Osteoblast (primary cell): ENCODE results near the gene HDAC8. TPM values are rescaled to one million over a fixed set of nuclear protein-coding genes. Genes with fewer than 3 reads are reported as not detected.
A peak's percentile ranks its signal among the peaks of the same experiment; 100 is the strongest.
"Not testable (repeated sequence)": the region's sequence is repeated elsewhere in the genome, so short reads cannot be mapped to it uniquely, and the experiment has no call there.

Experiments
- DNase-seq: peaks from one replicate; pipeline ENCODE4 v3.0.0; 2011; ENCODE audit warnings: low spot score, mixed read lengths; ENCODE audit not compliant: insufficient read length; ENCODE audit errors: missing footprints
- H2AFZ ChIP-seq: 2 replicates; pipeline ENCODE4 v1.6.0; 2011; ENCODE audit warnings: mild to moderate bottlenecking, low read length
- H3K27ac ChIP-seq: 2 replicates; pipeline ENCODE4 v1.5.1; 2011; ENCODE audit warnings: mild to moderate bottlenecking, low read depth, low read length, moderate library complexity
- H3K27me3 ChIP-seq: 2 replicates; pipeline ENCODE4 v1.6.0; 2012; ENCODE audit warnings: mild to moderate bottlenecking, control low read depth, inconsistent platforms, low read length, moderate library complexity; ENCODE audit not compliant: insufficient read depth
- H3K36me3 ChIP-seq: 2 replicates; pipeline ENCODE4 v1.5.1; 2011; ENCODE audit warnings: mild to moderate bottlenecking, low read length, control low read depth, moderate library complexity; ENCODE audit not compliant: insufficient read depth
- H3K4me1 ChIP-seq: 2 replicates; pipeline ENCODE4 v1.5.1; 2011; ENCODE audit warnings: mild to moderate bottlenecking, low read length, control low read depth, moderate library complexity; ENCODE audit not compliant: insufficient read depth
- H3K4me2 ChIP-seq: 2 replicates; pipeline ENCODE4 v1.6.0; 2011; ENCODE audit warnings: mild to moderate bottlenecking, low read length; ENCODE audit not compliant: insufficient read depth
- H3K4me3 ChIP-seq: fragments of 200-600 bp; sonication (generic); 3 replicates; pipeline ENCODE4 v1.5.1; 2012; ENCODE audit warnings: mild to moderate bottlenecking, low read length, inconsistent platforms; ENCODE audit not compliant: insufficient read depth
- H3K79me2 ChIP-seq: 2 replicates; pipeline ENCODE4 v1.6.0; 2012; ENCODE audit warnings: mild to moderate bottlenecking, low read length, control low read depth, inconsistent platforms; ENCODE audit not compliant: insufficient read depth
- H3K9me3 ChIP-seq: 2 replicates; pipeline ENCODE4 v1.5.1; 2011; ENCODE audit warnings: low read depth, low read length, control low read depth
- H4K20me1 ChIP-seq: 2 replicates; pipeline ENCODE4 v1.6.0; 2012; ENCODE audit warnings: mild to moderate bottlenecking, low read length, control low read depth; ENCODE audit not compliant: insufficient read depth
- total RNA-seq: library from RNA; depleted of rRNA; stranded (reverse); fragments of >200 nt; gene quantifications from 2 replicates; pipeline ENCODE4 v1.2.3, GENCODE V29; 2012
- TF ChIP-seq, protein P1 (sequence below): IDR thresholded peaks from 2 replicates; pipeline ENCODE4 v1.5.1; 2011; ENCODE audit warnings: mild to moderate bottlenecking, low read depth, low read length, moderate library complexity; ENCODE audit errors: extremely low read depth

Gene HDAC8
- total RNA-seq, 1 donor, result 24.6 TPM

DNA sequence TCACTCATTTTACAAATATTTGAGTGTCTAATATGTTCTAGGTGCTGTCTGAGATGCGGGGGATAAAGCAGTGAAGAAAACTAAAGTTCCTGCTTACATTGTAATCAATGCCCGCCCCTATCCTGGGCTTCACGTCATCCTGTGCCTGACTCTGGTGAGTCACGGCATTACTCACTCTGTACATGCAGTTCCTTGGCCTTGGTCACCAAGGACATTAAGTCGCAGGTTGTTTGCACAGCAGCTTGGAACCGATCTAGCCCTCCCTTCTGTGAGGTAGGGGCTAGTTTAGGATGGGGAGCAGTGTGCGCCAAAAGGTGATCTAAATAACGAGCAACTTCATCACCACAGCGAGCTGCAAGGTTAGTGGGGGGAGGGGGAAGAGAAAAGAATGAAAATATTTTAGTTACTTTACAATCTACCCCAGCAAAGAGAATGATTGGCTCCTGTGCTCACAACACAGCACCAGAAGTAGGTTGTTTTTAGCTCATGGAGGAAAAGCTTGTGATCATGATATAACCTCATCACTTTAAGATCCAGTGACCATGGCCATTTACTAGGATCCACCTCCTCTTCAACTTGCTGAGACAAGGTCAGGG, 48.0 kb upstream of the HDAC8 start:
- H3K27ac ChIP-seq, result peak overlapping the region; percentile 74
- peaks cover 25% of the 10 kb centered on the region for H3K4me1 ChIP-seq
- no peaks in the 10 kb centered on the region for H4K20me1 ChIP-seq
- H2AFZ ChIP-seq, result no peak overlapping the region
- TF ChIP-seq, protein P1, sequence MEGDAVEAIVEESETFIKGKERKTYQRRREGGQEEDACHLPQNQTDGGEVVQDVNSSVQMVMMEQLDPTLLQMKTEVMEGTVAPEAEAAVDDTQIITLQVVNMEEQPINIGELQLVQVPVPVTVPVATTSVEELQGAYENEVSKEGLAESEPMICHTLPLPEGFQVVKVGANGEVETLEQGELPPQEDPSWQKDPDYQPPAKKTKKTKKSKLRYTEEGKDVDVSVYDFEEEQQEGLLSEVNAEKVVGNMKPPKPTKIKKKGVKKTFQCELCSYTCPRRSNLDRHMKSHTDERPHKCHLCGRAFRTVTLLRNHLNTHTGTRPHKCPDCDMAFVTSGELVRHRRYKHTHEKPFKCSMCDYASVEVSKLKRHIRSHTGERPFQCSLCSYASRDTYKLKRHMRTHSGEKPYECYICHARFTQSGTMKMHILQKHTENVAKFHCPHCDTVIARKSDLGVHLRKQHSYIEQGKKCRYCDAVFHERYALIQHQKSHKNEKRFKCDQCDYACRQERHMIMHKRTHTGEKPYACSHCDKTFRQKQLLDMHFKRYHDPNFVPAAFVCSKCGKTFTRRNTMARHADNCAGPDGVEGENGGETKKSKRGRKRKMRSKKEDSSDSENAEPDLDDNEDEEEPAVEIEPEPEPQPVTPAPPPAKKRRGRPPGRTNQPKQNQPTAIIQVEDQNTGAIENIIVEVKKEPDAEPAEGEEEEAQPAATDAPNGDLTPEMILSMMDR, result no peak
- H3K27me3 ChIP-seq, result peaks cover 7% of the 10 kb centered on the region
- H3K79me2 ChIP-seq, result no peaks in the 10 kb centered on the region
- no peaks in the 10 kb centered on the region for H3K9me3 ChIP-seq
- H3K4me3 ChIP-seq, result peak overlapping the region; percentile 39
- DNase-seq, result no peak
- no peaks in the 10 kb centered on the region for H3K36me3 ChIP-seq
- peak overlapping the region; percentile 59 for H3K4me2 ChIP-seq

DNA sequence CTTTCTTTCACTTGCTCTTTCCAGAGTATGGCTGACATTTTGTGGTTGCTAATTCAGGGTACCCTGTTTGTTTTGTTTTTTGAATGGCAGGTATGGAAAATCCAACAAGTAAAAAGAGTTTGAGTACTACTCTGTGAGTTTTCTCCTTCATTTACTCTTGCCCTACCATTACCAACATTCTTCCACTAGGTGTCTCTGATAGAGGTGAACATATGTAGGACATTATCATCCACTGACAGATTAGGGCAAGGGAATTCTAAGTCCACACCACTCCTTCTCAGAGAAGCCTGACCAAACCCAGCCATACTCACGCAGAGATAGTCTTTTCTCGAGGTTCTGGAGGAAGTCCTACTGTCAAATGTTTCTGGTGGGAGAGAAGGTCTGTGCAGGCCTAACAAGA, 36.7 kb upstream of the HDAC8 start:
- no peaks in the 10 kb centered on the region for H3K9me3 ChIP-seq
- H3K27ac ChIP-seq, result no peak overlapping the region
- H3K4me3 ChIP-seq, result no peak overlapping the region
- H3K4me1 ChIP-seq, result no peaks in the 10 kb centered on the region
- TF ChIP-seq, protein P1, result peak; percentile 25
- H2AFZ ChIP-seq, result no peak overlapping the region
- no peak overlapping the region for H3K4me2 ChIP-seq
- H4K20me1 ChIP-seq, result no peaks in the 10 kb centered on the region
- peaks cover 14% of the 10 kb centered on the region for H3K27me3 ChIP-seq
- H3K79me2 ChIP-seq, result no peaks in the 10 kb centered on the region
- no peak for DNase-seq
- H3K36me3 ChIP-seq, result no peaks in the 10 kb centered on the region

DNA sequence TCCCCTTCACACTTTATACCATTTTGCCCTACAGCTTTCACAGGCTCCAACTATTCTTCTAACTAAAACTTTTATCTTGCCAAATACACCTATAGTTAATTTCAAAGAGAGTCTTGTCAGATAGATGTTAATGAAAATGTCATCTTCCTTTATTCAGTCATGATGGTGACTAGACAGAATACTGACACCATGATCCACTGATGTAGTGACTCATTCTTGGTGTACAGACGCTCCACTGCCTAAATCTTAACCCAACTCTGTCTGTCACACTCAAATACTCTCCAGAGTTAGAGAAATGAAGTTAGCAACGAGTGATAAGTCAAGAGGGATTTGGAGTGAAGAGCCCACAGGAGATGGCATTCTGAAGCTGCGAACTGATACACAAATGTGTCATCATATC, 32.1 kb upstream of the HDAC8 start:
- peaks cover 10% of the 10 kb centered on the region for H3K27me3 ChIP-seq
- H3K36me3 ChIP-seq, result no peaks in the 10 kb centered on the region
- H2AFZ ChIP-seq, result no peak overlapping the region
- H3K4me1 ChIP-seq, result no peaks in the 10 kb centered on the region
- no peaks in the 10 kb centered on the region for H3K9me3 ChIP-seq
- DNase-seq, result no peak
- H3K4me2 ChIP-seq, result no peak overlapping the region
- H3K27ac ChIP-seq, result no peak overlapping the region
- H4K20me1 ChIP-seq, result no peaks in the 10 kb centered on the region
- H3K4me3 ChIP-seq, result no peak overlapping the region
- TF ChIP-seq, protein P1, result no peak
- H3K79me2 ChIP-seq, result no peaks in the 10 kb centered on the region

DNA sequence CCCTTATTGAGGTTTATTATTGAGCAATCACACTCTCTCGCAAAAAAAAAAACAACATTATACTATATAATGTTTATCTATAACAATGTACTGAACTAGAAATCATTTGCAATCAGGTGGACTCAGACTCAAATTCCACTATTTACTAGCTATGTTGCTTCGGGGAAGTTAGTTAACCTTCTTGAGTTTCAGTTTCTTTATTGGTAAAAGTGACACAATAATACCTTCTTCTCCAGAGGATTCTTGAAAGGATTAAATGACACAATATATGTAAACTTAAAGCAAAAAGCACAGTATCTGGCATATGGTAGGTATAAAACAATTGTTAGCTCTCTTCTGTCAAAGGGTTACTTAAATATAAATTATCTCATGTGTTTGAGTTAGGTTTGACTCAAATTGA, 31.5 kb upstream of the HDAC8 start:
- H4K20me1 ChIP-seq, result no peaks in the 10 kb centered on the region
- H2AFZ ChIP-seq, result no peak overlapping the region
- H3K4me2 ChIP-seq, result no peak overlapping the region
- TF ChIP-seq, protein P1, result no peak
- H3K27ac ChIP-seq, result no peak overlapping the region
- no peak overlapping the region for H3K4me3 ChIP-seq
- no peaks in the 10 kb centered on the region for H3K79me2 ChIP-seq
- DNase-seq, result no peak
- H3K9me3 ChIP-seq, result no peaks in the 10 kb centered on the region
- H3K27me3 ChIP-seq, result peaks cover 10% of the 10 kb centered on the region
- H3K36me3 ChIP-seq, result no peaks in the 10 kb centered on the region
- H3K4me1 ChIP-seq, result no peaks in the 10 kb centered on the region

DNA sequence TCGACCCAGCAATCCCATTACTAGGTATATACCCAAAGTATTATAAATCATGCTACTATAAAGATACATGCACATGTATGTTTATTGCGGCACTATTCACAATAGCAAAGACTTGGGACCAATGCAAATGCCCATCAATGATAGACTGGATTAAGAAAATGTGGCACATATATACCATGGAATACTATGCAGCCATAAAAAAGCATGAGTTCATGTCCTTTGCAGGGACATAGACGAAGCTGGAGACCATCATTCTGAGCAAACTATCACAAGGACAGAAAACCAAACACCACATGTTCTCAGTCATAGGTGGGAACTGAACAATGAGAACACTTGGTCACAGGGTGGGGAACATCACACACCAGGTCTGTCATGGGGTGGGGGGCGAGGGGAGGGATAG, 18.4 kb upstream of the HDAC8 start:
- not testable (repeated sequence) for H3K9me3 ChIP-seq, H3K4me2 ChIP-seq

More for the DNA sequence above, 18.4 kb upstream of the HDAC8 start:
- not testable (repeated sequence) for H3K79me2 ChIP-seq, H3K4me3 ChIP-seq, H2AFZ ChIP-seq, H3K4me1 ChIP-seq, DNase-seq, H3K27me3 ChIP-seq, H4K20me1 ChIP-seq, H3K27ac ChIP-seq, H3K36me3 ChIP-seq
